Measurements from ENCODE around the gene COX7A2.
A peak's percentile ranks its signal among the peaks of the same experiment; 100 is the strongest.

COX7A2 gene

GRCh38 chr6:75273009-75273408, 29.4 kb upstream of the COX7A2 start:
- no peak overlapping the region for H3K27ac Mint-ChIP-seq
- no peaks in the 10 kb centered on the region for H3K27me3 Mint-ChIP-seq (ENCODE audit: low read depth, poor library complexity)
- DNase-seq = no peak
- H3K36me3 Mint-ChIP-seq (ENCODE audit: low read depth) = peaks cover 81% of the 10 kb centered on the region
- H3K4me1 Mint-ChIP-seq = peaks cover 12% of the 10 kb centered on the region
- no peak overlapping the region for H3K4me3 Mint-ChIP-seq
- no peak for TF ChIP-seq CTCF (IDR thresholded peaks at IDR 0.05)
- peaks cover 37% of the 10 kb centered on the region for H3K9me3 Mint-ChIP-seq

DNA sequence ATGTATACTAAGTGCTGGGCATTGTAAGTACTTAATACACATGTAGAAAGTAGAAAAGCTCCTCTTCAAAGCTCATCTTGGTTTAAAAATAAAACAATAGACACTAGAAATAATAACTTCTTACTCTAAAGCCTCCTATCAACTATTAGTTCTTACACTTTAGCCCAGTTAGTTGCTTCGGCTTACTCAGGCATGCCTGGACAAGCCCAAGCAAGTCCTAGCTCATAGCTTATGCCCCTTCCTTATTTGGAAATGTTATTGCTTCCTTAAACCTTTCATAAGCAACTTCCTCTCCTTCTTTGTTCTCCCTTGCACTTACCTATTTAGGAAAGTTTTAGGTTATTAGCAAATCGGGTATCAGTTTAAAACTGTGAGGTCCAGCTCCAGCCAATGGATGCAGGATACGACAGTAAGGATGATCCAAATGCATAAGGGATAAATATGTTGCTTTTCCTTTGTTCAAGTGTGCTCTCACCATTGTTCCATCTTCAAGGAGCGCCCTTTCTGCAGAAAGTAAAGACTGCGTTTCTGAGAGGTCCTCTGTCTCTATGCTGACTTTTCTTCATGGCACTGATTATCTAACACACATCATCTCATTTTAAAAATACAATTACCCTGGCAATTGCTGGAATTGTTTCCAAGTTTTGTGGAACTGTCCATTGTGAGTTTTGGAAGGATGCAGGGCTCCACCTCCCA, 28.7 kb upstream of the COX7A2 start:
- H3K4me3 Mint-ChIP-seq = no peak overlapping the region
- H3K27ac Mint-ChIP-seq = no peak overlapping the region
- peaks cover 16% of the 10 kb centered on the region for H3K4me1 Mint-ChIP-seq
- H3K27me3 Mint-ChIP-seq (ENCODE audit: low read depth, poor library complexity) = no peaks in the 10 kb centered on the region
- H3K9me3 Mint-ChIP-seq = peaks cover 37% of the 10 kb centered on the region
- TF ChIP-seq CTCF (IDR thresholded peaks at IDR 0.05) = no peak
- no peak for DNase-seq
- peaks cover 80% of the 10 kb centered on the region for H3K36me3 Mint-ChIP-seq (ENCODE audit: low read depth)

DNA sequence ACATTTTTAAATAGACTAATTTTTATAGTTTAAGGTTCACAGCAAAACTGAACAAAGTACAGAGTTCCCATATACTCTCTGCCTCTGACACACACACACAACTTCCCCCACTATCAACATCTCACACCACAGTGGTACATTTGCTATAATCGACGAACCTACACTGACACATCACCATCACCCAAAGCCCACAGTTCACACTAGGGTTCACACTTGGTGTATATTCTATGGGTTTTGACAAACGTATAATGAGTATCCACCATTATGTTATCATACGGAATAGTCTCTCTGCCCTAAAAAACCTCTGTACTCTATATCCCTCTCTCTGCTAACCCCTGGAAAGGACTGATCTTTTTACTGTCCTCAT, 25.4 kb upstream of the COX7A2 start:
- no peaks in the 10 kb centered on the region for H3K27me3 Mint-ChIP-seq (ENCODE audit: low read depth, poor library complexity)
- H3K36me3 Mint-ChIP-seq (ENCODE audit: low read depth) = peaks cover 50% of the 10 kb centered on the region
- no peak overlapping the region for H3K4me3 Mint-ChIP-seq
- DNase-seq = no peak
- no peak for TF ChIP-seq CTCF (IDR thresholded peaks at IDR 0.05)
- peak overlapping the region; percentile 70 for H3K27ac Mint-ChIP-seq
- peaks cover 22% of the 10 kb centered on the region for H3K4me1 Mint-ChIP-seq
- H3K9me3 Mint-ChIP-seq = peaks cover 31% of the 10 kb centered on the region

- Mint-ChIP-seq H3K9me3 (peaks cover 27% of the 10 kb centered on the region), H3K27me3 (ENCODE audit: low read depth, poor library complexity) (no peaks in the 10 kb centered on the region), H3K4me1 (peaks cover 22% of the 10 kb centered on the region), H3K4me3 (no peak overlapping the region), H3K36me3 (ENCODE audit: low read depth) (peaks cover 45% of the 10 kb centered on the region), H3K27ac (no peak overlapping the region)
- TF ChIP-seq CTCF (IDR thresholded peaks at IDR 0.05) = no peak
- DNase-seq = no peak
Measured at GRCh38 chr6:75268121-75268987, 24.8 kb upstream of the COX7A2 start.

DNA sequence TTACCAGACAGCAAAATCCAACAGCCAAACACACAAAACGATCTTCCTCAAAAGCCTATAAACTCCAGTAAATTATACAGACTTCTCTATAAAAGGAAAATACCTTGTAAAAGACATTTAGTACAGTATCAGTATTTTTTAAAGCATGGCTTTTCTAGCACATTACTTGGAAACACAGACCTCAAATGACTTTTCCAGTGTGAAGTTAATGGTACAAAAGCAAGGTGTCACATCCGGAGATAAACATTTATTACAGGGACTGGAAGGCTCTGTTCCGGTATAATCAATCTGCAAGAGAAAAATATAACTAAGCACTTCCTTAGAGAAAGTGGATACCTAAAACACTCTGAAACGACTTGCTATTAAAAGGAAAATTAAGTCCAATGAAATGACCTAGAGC, 23.9 kb upstream of the COX7A2 start:
- no peak overlapping the region for H3K27ac Mint-ChIP-seq
- H3K4me1 Mint-ChIP-seq = peaks cover 22% of the 10 kb centered on the region

More for the DNA sequence above, 23.9 kb upstream of the COX7A2 start:
- Mint-ChIP-seq H3K4me3 (no peak overlapping the region), H3K36me3 (ENCODE audit: low read depth) (peaks cover 43% of the 10 kb centered on the region), H3K27me3 (ENCODE audit: low read depth, poor library complexity) (no peaks in the 10 kb centered on the region), H3K9me3 (peaks cover 20% of the 10 kb centered on the region)
- DNase-seq = no peak
- TF ChIP-seq CTCF (IDR thresholded peaks at IDR 0.05) = no peak
